A549 (cell line): ENCODE measurements around the gene S100A11.

Source experiments
- ESRRA ChIP-seq: fragments of 150-350 bp; IDR thresholded peaks from 2 replicates; pipeline ENCODE4 v1.6.1; 2014; ENCODE audit warnings: mild to moderate bottlenecking, low read length, borderline replicate concordance
- HOXA7 ChIP-seq: fragments of 250-450 bp; sonication (Bioruptor Pico); IDR thresholded peaks from 2 replicates; pipeline ENCODE4 v1.5.0; 2020; ENCODE audit warnings: mild to moderate bottlenecking, moderate library complexity
- MAFK ChIP-seq: fragments of 450-650 bp; IDR thresholded peaks from 2 replicates; pipeline ENCODE4 v1.6.1; 2014; ENCODE audit not compliant: partially characterized antibody
- MAZ ChIP-seq: fragments of 150-350 bp; IDR thresholded peaks from 2 replicates; pipeline ENCODE4 v1.6.1; 2014; ENCODE audit warnings: antibody characterized with exemption, low read depth, low read length, borderline replicate concordance
- MYC ChIP-seq: IDR thresholded peaks from 2 replicates; pipeline ENCODE4 v1.6.1; 2012; ENCODE audit warnings: mild to moderate bottlenecking, inconsistent platforms, low read length, improper control_type of control experiment, borderline replicate concordance
- RFX5 ChIP-seq: fragments of 450-650 bp; IDR thresholded peaks from 2 replicates; pipeline ENCODE4 v1.7.1; 2014; ENCODE audit warnings: antibody characterized with exemption, mild to moderate bottlenecking, moderate library complexity
- TF ChIP-seq, protein P1 (sequence below): fragments of >200 bp; sonication (Bioruptor Twin); formaldehyde crosslinking; IDR thresholded peaks from 3 replicates; pipeline ENCODE4 v1.5.1; 2016
- TF ChIP-seq, protein P2 (sequence below): fragments of 200-600 bp; sonication (generic); IDR thresholded peaks from 2 replicates; pipeline ENCODE4 v1.6.1; 2016; ENCODE audit warnings: antibody characterized with exemption, mild to moderate bottlenecking, moderate library complexity

DNA sequence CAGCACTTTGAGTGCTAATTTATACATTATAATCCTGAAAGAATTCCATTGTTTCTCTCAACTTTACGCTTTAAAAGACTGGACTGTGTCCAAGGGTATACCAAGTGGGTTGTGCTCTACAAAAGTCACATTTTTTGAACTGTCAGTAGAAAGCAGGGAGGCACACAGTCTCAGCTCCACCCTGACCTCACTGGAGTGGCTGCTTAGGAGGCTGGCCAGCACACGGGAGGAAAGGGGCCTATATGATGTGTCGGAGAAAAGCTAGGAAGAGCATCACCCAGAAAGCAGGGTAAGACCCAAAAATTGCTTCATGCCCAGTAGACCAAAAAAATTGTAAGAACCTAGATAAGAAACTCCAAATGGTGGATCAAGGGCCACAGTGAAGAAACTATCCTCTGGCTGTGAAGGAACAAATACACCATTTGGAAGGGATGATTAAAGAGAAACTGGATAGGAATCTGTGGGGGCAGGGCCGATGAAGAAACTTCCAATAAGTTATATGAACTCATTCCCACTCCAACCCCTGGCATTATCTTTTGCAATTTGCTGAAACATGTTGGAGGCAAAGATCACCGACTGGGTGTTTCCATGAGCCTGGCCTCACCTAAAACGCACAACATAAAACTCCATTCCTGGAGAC lies 45.0 kb downstream of the S100A11 start:
- TF ChIP-seq, protein P1, sequence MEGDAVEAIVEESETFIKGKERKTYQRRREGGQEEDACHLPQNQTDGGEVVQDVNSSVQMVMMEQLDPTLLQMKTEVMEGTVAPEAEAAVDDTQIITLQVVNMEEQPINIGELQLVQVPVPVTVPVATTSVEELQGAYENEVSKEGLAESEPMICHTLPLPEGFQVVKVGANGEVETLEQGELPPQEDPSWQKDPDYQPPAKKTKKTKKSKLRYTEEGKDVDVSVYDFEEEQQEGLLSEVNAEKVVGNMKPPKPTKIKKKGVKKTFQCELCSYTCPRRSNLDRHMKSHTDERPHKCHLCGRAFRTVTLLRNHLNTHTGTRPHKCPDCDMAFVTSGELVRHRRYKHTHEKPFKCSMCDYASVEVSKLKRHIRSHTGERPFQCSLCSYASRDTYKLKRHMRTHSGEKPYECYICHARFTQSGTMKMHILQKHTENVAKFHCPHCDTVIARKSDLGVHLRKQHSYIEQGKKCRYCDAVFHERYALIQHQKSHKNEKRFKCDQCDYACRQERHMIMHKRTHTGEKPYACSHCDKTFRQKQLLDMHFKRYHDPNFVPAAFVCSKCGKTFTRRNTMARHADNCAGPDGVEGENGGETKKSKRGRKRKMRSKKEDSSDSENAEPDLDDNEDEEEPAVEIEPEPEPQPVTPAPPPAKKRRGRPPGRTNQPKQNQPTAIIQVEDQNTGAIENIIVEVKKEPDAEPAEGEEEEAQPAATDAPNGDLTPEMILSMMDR = no peak
- no peak for TF ChIP-seq MAFK
- TF ChIP-seq, protein P2, sequence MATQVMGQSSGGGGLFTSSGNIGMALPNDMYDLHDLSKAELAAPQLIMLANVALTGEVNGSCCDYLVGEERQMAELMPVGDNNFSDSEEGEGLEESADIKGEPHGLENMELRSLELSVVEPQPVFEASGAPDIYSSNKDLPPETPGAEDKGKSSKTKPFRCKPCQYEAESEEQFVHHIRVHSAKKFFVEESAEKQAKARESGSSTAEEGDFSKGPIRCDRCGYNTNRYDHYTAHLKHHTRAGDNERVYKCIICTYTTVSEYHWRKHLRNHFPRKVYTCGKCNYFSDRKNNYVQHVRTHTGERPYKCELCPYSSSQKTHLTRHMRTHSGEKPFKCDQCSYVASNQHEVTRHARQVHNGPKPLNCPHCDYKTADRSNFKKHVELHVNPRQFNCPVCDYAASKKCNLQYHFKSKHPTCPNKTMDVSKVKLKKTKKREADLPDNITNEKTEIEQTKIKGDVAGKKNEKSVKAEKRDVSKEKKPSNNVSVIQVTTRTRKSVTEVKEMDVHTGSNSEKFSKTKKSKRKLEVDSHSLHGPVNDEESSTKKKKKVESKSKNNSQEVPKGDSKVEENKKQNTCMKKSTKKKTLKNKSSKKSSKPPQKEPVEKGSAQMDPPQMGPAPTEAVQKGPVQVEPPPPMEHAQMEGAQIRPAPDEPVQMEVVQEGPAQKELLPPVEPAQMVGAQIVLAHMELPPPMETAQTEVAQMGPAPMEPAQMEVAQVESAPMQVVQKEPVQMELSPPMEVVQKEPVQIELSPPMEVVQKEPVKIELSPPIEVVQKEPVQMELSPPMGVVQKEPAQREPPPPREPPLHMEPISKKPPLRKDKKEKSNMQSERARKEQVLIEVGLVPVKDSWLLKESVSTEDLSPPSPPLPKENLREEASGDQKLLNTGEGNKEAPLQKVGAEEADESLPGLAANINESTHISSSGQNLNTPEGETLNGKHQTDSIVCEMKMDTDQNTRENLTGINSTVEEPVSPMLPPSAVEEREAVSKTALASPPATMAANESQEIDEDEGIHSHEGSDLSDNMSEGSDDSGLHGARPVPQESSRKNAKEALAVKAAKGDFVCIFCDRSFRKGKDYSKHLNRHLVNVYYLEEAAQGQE = no peak
- no peak for TF ChIP-seq ESRRA
- no peak for TF ChIP-seq RFX5
- no peak for TF ChIP-seq MYC
- TF ChIP-seq MAZ = no peak
- TF ChIP-seq HOXA7 (CRISPR knock-in tag) = no peak
